Cardiac septum (tissue), 1 donor: ENCODE data around the gene TLR3. TPM values are rescaled to one million over a fixed set of nuclear protein-coding genes. Genes with fewer than 3 reads are reported as not detected.
"Not testable (repeated sequence)": the region's sequence is repeated elsewhere in the genome, so short reads cannot be mapped to it uniquely, and the experiment has no call there.

Source experiments
- DNase-seq: peaks from one replicate; pipeline ENCODE4 v3.0.0-alpha.2; 2020; ENCODE audit warnings: low spot score
- intact Hi-C: fragments of 100-400 bp; cut with DNase I; formaldehyde crosslinking; loops from one replicate; pipeline ENCODE4 v1.14.0; 2022
- total RNA-seq: library from RNA; stranded (reverse); fragmentation: NEBNext Ultra II Directional; extraction: Animal tissue kit (Norgen Biotek cat#: 25700); gene quantifications from one replicate; pipeline ENCODE4 v1.2.1, GENCODE V29; 2021
- donor health status: DM: no; HTN: no; CAD: no.

The TLR3 gene
- total RNA-seq, 1 donor from 2014 or later: 2.3 TPM

DNA sequence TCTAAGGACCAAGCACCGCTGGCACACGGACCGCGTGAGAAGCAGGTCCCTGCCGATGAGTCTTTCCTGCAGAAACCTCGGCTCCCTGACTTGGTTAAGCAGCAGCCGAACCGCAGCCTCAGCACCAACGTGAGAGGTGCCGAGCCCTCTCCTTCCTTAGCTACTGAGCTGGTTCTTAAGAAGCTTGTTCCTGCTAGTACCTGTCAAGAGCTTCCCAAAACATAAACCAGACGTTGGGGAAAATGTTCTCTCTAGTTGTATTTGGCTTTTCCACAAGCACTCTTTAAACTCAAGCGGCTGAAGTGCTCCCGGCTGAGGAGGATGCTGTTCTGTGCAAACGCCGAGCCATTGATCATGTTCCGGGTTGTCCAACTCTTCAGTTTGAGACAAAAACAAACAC is 29.3 kb upstream of the TLR3 start:
- intact Hi-C loops: loop anchor here (5.0 kb wide), 1 partner anchor 402 kb away; no protein-coding TSS in a partner anchor
- no peak for DNase-seq

DNA sequence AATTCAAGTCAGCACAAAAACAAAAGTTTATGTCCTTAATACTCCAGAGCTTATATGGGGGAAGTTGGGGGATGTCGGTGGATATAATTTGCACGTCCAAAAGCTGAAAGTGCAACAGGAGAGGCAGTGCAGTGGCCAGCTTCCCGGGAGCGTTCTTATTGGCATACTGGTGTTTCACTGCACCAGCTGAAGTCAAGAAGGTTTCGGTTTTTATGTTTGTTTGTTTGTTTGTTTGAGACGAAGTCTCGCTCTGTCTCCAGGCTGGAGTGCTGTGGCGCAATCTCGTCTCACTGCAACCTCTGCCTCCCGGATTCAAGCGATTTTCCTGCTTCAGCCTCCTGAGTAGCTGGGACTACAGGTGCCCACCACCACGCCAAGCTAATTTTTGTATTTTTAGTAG is 28.6 kb upstream of the TLR3 start:
- DNase-seq: no peak
- intact Hi-C loops: no loop called here

DNA sequence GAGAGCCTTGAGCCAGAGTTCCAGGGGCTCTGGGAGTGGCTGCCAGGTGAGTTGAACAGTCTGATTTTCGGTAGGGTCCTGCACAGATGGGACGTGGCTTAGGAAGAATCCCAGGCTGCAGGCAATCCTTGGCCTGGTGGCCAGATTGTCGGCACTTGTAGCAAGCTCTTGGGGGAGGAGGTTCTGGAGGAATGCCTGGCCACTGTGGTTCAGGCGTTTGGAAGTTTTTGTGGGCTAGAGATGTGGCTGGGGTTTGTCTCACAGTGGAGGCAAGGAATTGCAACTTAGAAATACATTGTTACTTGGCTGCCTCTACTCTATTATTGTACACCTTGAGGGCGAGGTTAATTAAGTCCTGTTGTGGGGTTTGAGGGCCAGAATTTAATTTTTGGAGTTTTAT is 21.5 kb upstream of the TLR3 start:
- DNase-seq, intact Hi-C loops: not testable (repeated sequence)

DNA sequence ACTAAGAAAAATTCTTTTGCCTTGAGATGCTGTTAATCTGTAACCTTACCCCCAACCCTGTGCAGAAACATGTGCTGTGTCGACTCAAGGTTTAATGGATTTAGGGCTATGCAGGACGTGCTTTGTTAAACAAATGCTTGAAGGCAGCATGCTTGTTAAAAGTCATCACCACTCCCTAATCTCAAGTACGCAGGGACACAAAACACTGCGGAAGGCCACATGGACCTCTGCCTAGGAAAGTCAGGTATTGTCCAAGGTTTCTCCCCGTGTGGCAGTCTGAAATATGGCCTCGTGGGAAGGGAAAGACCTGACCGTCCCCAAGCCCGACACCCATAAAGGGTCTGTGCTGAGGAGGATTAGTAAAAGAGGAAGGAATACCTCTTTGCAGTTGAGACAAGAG is 18.8 kb upstream of the TLR3 start:
- DNase-seq, intact Hi-C loops: not testable (repeated sequence)

DNA sequence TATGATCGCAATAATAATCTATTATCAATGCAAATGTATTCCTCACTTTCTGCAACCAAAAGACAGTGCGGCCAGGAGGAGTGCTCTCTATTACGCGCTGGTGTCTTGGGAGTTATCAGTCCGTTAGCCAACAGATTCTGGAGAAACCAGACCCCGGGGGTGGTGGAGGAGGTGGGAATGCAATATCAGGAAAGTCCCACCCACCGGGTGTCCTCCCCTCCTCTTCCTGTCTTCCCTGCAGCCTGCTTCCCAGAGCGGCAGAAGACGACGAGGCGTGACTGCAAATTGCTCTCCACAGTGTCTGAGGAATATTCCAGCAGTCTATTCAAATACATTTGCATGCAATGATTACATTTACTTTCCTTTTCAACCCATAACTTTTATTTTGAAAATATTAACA is 17.9 kb upstream of the TLR3 start:
- intact Hi-C loops: no loop called here
- no peak for DNase-seq

DNA sequence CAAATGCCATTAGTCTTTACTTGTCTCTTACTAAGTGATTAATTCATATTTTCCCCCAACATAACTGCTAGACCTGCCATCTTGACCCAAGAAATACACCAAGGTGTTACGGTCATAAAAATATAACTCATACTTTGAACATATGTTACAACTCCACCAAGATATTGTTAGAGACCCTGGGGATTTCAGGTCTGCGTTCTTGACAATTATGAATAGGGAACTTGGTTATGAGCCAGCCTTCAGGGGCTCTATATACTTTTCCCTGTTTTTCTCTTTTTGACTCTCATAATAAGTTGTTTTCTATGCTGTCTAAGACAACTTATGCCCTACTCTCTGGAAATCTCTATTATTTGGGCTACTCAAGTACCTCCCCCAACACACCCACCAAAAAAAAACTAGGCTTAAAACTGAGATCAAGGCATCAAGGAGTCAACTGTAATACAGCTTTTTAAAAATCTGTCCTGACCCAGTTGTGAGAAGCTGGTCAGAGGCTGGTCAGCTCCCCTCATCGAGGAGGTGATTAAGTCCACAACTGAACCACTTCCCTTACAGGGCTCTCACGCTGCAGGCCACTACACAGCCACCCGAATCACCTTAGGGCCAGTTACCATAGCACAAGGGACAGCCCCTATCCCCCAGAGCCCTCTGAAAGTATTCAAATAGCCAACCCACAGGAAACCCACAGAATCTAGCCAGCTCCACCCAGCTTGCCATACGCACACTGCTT is 10.5 kb upstream of the TLR3 start:
- intact Hi-C loops: no loop called here
- DNase-seq: no peak

DNA sequence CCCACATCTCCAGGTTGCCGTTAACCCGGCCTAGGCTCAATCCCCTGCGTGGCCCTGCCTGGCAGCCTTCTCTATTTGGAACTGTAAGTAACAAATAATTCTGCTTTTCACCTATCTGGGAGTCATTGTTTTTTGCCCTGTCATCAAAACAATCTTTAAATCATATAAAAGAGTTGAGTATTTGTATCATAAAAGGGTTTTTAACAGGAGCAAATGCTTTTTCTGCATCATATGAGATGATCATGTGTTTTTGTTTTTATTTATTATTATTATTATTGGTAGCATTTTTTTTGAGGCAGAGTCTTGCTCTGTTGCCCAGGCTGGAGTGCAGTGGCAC is 10.0 kb upstream of the TLR3 start:
- intact Hi-C loops: no loop called here
- no peak for DNase-seq

DNA sequence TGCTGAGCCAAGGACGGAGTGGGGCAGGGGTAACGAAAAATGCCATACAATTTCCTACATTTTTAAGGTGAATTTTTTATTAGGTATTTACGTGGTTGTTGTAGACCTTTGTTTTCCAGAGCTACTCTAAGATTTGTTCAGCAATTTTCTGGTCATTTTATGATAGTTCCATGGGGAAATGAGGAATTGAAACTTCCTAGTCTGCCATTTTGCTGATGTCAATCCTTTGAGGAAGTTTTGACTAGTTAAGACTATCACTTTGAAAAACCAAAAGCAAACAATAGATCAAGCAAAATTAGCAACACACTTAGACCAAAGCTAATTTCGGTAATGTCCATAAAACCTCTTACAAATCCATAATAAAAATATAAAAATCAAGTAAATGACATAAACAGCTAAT is 7.0 kb upstream of the TLR3 start:
- intact Hi-C loops: no loop called here

DNA sequence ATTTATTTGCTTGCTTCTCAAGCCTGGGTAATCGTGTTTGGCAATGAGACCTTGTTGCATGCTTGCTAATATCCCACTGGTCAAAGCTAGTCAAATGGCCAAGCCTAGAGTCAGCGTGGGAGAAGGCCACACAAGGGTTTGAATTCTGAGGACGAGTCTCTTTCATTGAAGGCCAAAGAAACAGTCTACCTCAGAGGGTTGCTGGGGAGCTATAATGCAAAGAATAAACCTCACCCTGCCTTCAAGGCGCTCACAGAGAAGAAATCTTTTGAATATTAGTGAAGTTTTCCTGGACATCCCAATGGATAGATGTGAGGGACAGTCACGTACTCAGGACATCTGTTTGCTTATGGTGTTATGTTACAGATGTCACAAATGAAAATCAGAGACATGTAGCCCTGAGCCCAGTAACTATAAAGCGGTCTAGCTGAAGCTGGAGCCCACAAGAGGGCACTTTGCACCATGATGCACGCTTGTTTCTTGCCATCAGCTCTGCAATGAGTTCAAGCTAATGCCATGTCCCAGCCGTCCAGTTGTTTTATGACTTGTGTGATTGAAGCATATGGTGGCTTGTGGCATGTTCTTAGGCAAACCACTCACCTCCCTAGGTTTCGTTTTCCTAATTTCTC is 1.1 kb upstream of the TLR3 start:
- intact Hi-C loops: loop anchor here (5.0 kb wide), 1 partner anchor 69 kb away; no protein-coding TSS in a partner anchor
- DNase-seq: no peak

More for the DNA sequence above, 7.0 kb upstream of the TLR3 start:
- DNase-seq: no peak

DNA sequence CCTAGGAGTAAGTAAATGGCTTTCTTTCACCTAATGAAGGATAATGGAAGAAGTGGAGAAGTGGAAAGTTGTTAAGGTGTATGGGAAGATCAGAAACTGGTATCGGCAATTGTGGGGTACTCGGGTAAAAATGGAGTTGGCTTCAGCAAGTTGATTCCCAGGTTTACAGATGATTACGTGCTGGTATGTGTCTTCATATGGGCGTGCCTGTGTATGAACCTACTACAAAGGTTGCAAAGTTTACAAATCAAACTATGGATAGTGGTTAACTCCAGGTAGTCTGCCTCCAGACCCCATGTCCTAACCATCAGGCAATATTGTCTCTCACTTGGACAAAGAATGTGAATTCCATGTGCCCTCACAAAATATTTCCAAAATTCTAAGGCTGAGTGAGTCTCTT is 773 bp downstream of the TLR3 start:
- no peak for DNase-seq
- intact Hi-C loops: loop anchor here (5.0 kb wide), 2 partner anchors 68 to 123 kb away; partner anchors contain the start of gene CYP4V2

DNA sequence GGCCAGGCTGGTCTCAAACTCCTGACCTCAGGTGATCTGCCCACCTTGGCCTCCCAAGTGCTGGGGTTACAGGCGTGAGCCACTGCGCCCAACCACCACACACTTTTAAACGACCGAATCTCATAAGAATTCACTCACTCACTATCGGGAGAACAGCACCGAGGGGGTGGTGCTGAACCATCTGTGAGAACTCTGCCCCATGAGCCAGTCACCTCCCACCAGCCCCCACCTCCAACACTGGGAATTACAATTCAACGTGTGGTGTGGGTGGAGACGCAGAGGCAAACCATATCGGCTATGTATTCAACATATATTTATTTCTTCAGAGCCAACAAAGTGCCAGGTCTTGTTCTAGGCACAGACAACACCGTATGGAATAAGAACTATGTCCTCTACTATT is 3.6 kb downstream of the TLR3 start:
- intact Hi-C loops: loop anchor here (5.0 kb wide), 1 partner anchor 120 kb away; the partner anchor contains the start of gene CYP4V2

DNA sequence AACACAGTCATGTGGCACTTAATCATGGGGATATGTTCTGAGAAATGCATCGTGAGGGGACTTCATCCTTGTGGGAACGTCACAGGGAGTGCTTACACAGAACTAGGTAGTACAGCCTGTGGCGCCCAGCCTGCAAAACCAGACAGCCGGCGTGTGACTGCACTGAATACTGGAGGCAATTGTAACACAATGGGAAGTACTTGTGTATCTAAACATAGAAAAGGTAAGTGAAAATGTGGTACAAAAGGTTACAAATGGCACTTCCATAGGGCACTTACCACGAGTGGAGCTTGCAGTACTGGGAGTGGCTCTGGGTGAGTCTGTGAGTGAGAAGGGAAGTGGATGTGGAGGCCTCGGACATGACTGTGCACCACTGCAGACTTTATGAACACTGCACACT is 5.2 kb downstream of the TLR3 start:
- intact Hi-C loops: loop anchor here (5.0 kb wide), 1 partner anchor 118 kb away; the partner anchor contains the start of gene CYP4V2
- DNase-seq: no peak

More for the DNA sequence above, 3.6 kb downstream of the TLR3 start:
- DNase-seq: no peak

DNA sequence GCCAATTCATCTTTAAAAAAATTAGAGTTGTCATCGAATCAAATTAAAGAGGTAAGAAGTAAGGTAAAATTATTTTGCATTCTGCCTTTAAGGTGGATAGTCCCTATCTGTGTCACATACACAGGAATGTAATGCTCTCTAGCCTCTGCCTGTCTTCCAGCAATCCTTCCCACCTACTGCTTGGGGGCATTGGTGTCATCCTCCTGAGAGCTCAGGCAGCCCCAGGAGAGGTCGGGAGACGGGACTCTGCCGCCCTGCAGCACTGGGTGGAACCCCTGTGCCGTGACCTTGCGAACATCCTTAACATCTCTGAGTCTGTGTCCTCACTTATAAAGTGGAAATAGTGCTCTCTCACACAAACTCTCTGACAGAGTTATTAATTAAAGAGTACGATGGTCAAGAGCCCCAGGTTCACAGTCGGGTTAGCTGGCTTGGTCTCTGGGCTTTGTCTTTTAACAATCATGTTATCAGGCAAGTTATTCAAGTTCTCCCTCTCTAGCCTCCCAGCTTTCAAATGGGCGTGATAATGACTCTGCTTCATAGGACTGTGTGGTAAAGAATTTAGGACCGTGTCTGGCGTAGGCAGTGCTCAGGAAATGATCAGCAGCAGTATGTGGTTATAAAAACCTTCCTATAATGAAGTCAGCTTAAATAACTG is 10.2 kb downstream of the TLR3 start:
- DNase-seq: no peak
- intact Hi-C loops: no loop called here

DNA sequence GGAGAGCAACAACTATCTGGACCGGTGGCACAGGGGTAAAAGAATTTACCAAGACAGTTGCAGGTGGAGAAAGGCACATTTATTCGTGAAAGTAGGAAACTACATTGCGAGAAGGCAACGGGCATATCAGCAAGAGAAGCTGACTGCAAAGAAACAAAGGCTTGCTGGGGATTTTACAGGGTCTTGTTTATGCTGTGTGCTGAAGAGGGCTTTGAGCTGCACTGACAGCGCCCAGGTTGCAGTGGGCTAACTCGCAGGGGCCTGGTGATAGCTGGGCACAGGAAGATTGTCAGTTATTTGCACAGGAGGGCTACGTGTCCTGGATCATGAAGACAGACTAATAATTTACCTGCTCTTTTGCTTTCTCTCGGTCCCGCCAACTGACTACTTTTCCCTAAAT is 10.7 kb downstream of the TLR3 start:
- intact Hi-C loops: no loop called here

DNA sequence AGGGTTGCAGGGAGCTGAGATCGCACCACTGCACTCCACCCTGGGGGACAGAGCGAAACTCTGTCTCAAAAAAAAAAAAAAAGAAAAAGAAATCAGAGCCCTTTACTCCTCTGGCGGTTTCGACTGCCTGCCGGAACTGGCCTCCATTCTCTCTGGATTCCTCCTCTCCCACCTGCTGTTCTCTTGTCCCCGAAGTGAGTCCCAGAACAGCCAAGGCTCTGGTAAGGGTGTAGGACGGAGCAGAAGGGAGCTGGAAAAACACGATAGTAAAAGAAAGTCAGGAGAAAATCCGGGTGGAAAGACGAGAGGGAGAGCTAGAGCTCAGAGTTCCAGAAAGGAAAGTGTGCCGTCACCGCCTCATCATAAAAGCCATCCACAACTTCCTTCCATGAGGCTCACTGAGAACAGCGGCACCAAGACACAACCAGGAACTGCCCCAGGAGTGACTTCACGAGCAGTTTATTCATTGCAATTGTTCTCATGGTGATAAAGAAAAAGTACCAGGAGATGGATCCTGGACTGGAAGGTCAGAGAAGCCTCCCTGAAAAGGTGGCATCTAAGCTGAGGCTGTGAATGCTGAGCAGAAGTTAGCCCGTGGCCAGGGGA is 12.3 kb downstream of the TLR3 start:
- no peak for DNase-seq
- intact Hi-C loops: no loop called here

More for the DNA sequence above, 10.7 kb downstream of the TLR3 start:
- no peak for DNase-seq

DNA sequence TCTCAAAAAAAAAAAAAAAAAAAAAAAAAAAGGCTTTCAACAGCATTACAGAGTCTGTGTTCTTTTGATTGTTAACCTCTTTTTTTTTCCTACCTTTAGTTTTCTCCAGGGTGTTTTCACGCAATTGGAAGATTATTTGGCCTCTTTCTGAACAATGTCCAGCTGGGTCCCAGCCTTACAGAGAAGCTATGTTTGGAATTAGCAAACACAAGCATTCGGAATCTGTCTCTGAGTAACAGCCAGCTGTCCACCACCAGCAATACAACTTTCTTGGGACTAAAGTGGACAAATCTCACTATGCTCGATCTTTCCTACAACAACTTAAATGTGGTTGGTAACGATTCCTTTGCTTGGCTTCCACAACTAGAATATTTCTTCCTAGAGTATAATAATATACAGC is 13.3 kb downstream of the TLR3 start:
- DNase-seq: no peak
- intact Hi-C loops: no loop called here

DNA sequence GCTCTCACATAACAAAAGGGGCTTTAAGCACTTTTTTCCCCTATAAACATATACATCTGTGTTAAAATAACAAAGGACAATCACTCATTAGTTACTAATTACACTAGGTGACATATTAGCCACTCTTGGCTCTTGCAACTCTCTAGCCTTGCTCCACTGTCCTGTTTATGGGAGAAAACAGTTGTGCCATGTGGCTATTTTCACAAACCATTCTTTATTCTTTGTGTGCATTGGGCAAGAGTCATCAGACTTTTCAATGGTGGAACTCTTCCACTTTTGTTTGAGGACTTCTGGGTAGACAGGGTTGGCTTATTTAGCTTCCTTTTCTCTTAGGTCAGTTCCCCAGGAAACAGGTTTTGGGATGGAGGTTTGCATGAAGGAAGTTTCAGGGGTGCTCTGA is 19.6 kb downstream of the TLR3 start:
- intact Hi-C loops: no loop called here
- DNase-seq: no peak

DNA sequence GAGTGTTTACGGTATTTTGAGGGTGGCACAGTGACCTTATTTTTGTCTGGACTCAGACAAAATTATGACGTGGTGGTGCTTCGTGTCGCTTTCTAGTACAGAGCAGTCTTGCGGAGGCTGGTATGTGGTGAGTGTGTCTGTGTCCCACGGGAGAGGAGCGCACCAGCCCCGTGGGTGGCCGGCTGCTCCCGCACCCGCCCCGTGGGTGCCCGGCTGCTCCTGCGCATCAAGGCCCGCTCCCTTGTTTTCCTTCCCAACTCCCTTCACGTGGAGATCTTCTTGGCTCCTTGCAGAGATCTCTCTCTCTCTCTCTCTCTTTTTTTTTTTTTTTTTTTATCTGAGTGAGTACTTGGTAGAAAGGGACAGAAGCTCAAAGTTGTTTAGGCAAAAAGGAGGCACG is 23.3 kb downstream of the TLR3 start:
- no peak for DNase-seq
- intact Hi-C loops: no loop called here

DNA sequence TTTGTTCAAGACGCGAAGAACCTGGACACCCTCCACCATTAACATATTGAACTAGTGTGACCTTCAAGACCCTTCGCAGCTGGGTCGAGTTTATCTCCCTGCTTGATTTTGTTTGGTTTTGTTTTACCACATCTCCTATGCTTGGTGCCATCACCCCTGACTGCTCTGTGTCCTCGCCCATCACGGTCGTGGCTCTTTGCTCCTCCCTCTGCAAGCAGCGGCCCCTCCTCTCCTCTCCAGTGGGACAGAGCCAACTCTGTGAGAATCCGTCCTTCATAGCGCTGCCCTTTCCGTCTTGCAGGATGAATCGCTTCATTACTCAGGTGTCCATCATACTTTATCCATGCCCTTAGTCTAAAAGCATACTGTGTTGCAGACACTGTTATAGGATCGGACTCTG is 26.4 kb downstream of the TLR3 start:
- intact Hi-C loops: no loop called here
- no peak for DNase-seq

DNA sequence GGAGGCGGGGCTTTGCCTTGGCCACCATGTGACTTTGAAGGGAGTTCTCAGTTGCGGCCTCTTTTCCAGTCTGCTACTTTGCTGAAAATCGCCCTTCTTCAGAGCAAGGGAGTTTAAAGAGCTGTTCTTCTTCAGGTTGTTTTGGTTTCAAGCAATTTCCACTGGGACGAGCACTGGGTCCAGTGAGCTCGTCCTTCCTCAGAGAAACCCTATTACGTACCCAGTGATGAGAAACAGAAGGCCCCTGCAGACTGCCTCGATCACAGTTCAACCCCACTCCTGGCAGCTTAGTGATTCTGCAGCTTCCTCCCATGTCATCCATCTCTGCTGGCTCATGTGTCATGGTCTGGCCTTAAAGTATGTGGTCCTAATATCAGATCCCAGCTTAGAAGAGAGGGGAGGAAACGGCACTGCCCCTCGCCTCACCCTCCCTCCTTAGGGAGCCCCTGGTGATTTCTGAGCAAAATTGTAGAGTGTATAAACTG is 27.8 kb downstream of the TLR3 start:
- no peak for DNase-seq
- intact Hi-C loops: no loop called here
